ENCODE measurements around the gene PRUNE2.

Gene PRUNE2

GRCh38 chr9:76665458-76665857 is 240.5 kb downstream of the PRUNE2 start:
- DNase-seq (ENCODE audit: low read depth, low spot score): no peak
- TF ChIP-seq, protein P1, sequence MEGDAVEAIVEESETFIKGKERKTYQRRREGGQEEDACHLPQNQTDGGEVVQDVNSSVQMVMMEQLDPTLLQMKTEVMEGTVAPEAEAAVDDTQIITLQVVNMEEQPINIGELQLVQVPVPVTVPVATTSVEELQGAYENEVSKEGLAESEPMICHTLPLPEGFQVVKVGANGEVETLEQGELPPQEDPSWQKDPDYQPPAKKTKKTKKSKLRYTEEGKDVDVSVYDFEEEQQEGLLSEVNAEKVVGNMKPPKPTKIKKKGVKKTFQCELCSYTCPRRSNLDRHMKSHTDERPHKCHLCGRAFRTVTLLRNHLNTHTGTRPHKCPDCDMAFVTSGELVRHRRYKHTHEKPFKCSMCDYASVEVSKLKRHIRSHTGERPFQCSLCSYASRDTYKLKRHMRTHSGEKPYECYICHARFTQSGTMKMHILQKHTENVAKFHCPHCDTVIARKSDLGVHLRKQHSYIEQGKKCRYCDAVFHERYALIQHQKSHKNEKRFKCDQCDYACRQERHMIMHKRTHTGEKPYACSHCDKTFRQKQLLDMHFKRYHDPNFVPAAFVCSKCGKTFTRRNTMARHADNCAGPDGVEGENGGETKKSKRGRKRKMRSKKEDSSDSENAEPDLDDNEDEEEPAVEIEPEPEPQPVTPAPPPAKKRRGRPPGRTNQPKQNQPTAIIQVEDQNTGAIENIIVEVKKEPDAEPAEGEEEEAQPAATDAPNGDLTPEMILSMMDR (IDR thresholded peaks at IDR 0.05; ENCODE audit: insufficient read depth, low read length, missing control alignments): no peak
- H3K4me3 ChIP-seq (ENCODE audit: low read depth, low read length): no peak overlapping the region
- ChIA-PET POLR2A (no interaction called here), CTCF (interaction anchor here (1.7 to 13.6 kb wide), 2 partner anchors 38 to 273 kb away, joined by 4 to 179 read pairs; no protein-coding TSS in a partner anchor)

GRCh38 chr9:76664120-76664519 is 241.8 kb downstream of the PRUNE2 start:
- CTCF ChIA-PET: interaction anchor here (1.2 to 13.6 kb wide), 4 partner anchors 17 to 230 kb away, joined by 3 to 330 read pairs (median 92); no protein-coding TSS in a partner anchor
- POLR2A ChIA-PET: no interaction called here
- TF ChIP-seq, protein P1 (IDR thresholded peaks at IDR 0.05; ENCODE audit: insufficient read depth, low read length, missing control alignments): no peak

DNA sequence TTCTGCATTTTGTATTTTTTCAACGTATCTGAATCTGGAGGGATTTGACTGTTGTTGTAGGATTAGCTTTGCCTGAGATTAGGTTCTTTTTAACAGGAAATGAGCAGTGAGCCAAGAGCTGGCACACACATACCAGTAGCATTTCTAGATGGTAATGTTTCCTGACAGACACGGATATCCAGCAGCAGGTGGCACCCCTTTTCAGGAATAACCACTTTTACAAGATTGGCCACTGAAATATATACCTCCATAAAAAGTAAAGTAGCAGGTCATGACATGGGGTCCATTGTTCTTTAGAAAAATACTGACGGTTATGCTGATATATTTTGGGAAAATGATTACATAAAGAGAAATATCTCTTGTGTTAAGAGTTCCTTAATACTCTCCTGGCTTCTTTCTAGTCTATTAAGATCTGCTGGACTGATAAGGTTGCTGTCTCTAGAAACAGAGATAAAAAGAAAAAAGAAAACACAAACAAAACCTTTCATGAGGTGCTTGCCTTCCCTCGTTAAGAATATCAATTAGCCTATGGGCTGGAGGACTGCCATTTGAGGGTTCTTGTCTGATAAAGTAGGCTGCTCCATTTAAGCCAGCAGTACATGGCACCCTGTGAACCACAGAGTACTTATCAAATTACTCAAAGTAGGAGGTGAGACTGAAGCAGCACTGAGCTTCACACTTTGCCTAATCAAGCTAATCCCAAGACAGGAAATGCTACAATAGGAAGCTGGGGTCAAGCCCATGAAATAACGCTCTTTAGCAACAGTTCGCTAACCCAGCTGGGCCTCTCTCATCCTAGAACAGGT is 243.2 kb downstream of the PRUNE2 start:
- TF ChIP-seq, protein P1 (IDR thresholded peaks at IDR 0.05; ENCODE audit: insufficient read depth, low read length, missing control alignments): no peak
- no peak overlapping the region for H3K4me3 ChIP-seq (ENCODE audit: low read depth, low read length)
- CTCF ChIA-PET: interaction anchor here (0.7 to 13.6 kb wide), 6 partner anchors 19 to 242 kb away, joined by 3 to 330 read pairs (median 4); no protein-coding TSS in a partner anchor
- POLR2A ChIA-PET: no interaction called here
- DNase-seq (ENCODE audit: low read depth, low spot score): no peak

More at GRCh38 chr9:76664120-76664519, 241.8 kb downstream of the PRUNE2 start:
- H3K4me3 ChIP-seq (ENCODE audit: low read depth, low read length): no peak overlapping the region
- DNase-seq (ENCODE audit: low read depth, low spot score): no peak

DNA sequence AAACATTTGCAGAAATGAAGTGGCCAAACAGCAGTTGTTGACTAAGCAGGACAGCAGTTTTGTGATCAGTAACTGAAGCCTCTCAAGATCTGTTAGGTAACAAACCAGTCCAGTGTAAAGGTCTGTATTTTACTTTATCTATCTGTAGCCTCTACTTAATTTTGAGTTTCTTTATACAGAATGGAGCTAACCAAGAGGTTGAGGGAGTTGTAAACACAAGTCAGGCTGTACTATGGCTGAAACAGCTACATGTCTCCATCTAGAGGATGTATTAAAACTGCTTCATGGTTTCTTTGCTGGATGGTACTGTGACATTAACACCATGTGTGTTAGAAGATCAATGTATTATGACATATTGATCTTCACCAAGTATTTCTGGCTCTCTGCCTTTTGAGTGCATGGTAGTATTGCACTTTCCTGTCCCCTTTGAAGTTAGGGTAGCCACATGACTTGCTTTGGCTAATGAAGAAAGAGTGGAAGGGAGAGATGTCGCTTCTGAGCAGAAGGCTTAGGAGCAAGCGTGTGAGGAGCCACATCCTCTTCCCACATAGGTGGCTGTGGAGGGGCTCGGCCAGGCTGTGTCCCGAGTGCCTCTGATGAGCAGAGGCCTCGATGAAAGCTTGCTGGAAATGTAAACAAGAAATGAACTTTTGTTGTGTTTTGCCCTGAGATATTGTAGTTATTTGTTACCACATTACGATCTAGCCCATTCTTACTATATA is 247.2 kb downstream of the PRUNE2 start:
- TF ChIP-seq, protein P1 (IDR thresholded peaks at IDR 0.05; ENCODE audit: insufficient read depth, low read length, missing control alignments): peak; percentile 57
- CTCF ChIA-PET: interaction anchor here (0.6 to 13.6 kb wide), 45 partner anchors 9 to 289 kb away, joined by 3 to 330 read pairs (median 5); partner anchors contain the start of genes GCNT1 and RFK
- POLR2A ChIA-PET: interaction anchor here (0.6 to 1.0 kb wide), 2 partner anchors 29 to 42 kb away, joined by 3 read pairs; no protein-coding TSS in a partner anchor
- DNase-seq (ENCODE audit: low read depth, low spot score): peak; percentile 24
- H3K4me3 ChIP-seq (ENCODE audit: low read depth, low read length): no peak overlapping the region

GRCh38 chr9:76657265-76657664 is 248.6 kb downstream of the PRUNE2 start:
- ChIA-PET CTCF (interaction anchor here (0.9 to 13.6 kb wide), 9 partner anchors 21 to 273 kb away, joined by 3 to 330 read pairs (median 8); partner anchors contain the start of gene RFK), POLR2A (no interaction called here)
- TF ChIP-seq, protein P1 (IDR thresholded peaks at IDR 0.05; ENCODE audit: insufficient read depth, low read length, missing control alignments): no peak
- DNase-seq (ENCODE audit: low read depth, low spot score): no peak
- H3K4me3 ChIP-seq (ENCODE audit: low read depth, low read length): no peak overlapping the region

Data from AG04449 (cell line).